Astrocyte (in vitro differentiated cells and primary cell): ENCODE results near the gene ADH5. TPM values are rescaled to one million over a fixed set of nuclear protein-coding genes. Genes with fewer than 3 reads are reported as not detected.

Source experiments
- DNase-seq: peaks from one replicate; pipeline ENCODE4 v3.0.0-alpha.2; 2010; ENCODE audit warnings: low read depth
- FAIRE-seq: peaks from 2 replicates; lab custom pipeline; 2011; peaks lifted over from hg19 to GRCh38; lab: Jason Lieb, UNC
- H2AFZ ChIP-seq: 2 replicates; pipeline ENCODE4 v1.6.0; 2012; ENCODE audit warnings: low read depth, low read length, inconsistent platforms
- H3K27ac ChIP-seq: 2 replicates; pipeline ENCODE4 v1.5.1; 2011; ENCODE audit warnings: low read depth, low read length, inconsistent platforms
- H3K27me3 ChIP-seq: 2 replicates; pipeline ENCODE4 v1.6.0; 2011; ENCODE audit warnings: low read length, inconsistent platforms; ENCODE audit not compliant: insufficient read depth
- H3K36me3 ChIP-seq: 2 replicates; pipeline ENCODE4 v1.5.1; 2011; ENCODE audit warnings: low read length, inconsistent platforms; ENCODE audit not compliant: insufficient read depth
- H3K4me1 ChIP-seq: 2 replicates; pipeline ENCODE4 v1.5.1; 2011; ENCODE audit warnings: low read length, inconsistent platforms; ENCODE audit not compliant: insufficient read depth
- H3K4me2 ChIP-seq: 2 replicates; pipeline ENCODE4 v1.6.0; 2012; ENCODE audit warnings: low read length, inconsistent platforms
- H3K4me3 ChIP-seq: 2 replicates; pipeline ENCODE4 v1.5.1; 2011; ENCODE audit warnings: low read depth, mild to moderate bottlenecking, low read length, inconsistent platforms; ENCODE audit not compliant: insufficient read depth
- H3K79me2 ChIP-seq: 2 replicates; pipeline ENCODE4 v1.6.0; 2012; ENCODE audit warnings: mild to moderate bottlenecking, low read length, inconsistent platforms; ENCODE audit not compliant: insufficient read depth
- H3K9ac ChIP-seq: 2 replicates; pipeline ENCODE4 v1.6.0; 2012; ENCODE audit warnings: mild to moderate bottlenecking, low read length, inconsistent platforms
- H3K9me3 ChIP-seq: 2 replicates; pipeline ENCODE4 v1.5.1; 2012; ENCODE audit warnings: low read depth, mild to moderate bottlenecking, low read length, inconsistent platforms; ENCODE audit not compliant: insufficient read depth
- H4K20me1 ChIP-seq: 2 replicates; pipeline ENCODE4 v1.6.0; 2012; ENCODE audit warnings: low read length, inconsistent platforms; ENCODE audit not compliant: insufficient read depth
- H3K27ac Mint-ChIP-seq: one replicate; pipeline ENCODE4 v1.8.0; 2021; ENCODE audit warnings: mild to moderate bottlenecking, mixed read lengths; ENCODE audit not compliant: unreplicated experiment
- H3K27me3 Mint-ChIP-seq: one replicate; pipeline ENCODE4 v1.8.0; 2021; ENCODE audit warnings: low read depth, mixed read lengths; ENCODE audit not compliant: unreplicated experiment
- H3K36me3 Mint-ChIP-seq: one replicate; pipeline ENCODE4 v1.8.0; 2021; ENCODE audit warnings: low read depth, mixed read lengths; ENCODE audit not compliant: unreplicated experiment
- H3K4me1 Mint-ChIP-seq: one replicate; pipeline ENCODE4 v1.8.0; 2021; ENCODE audit warnings: low read depth, mixed read lengths; ENCODE audit not compliant: unreplicated experiment
- H3K4me3 Mint-ChIP-seq: one replicate; pipeline ENCODE4 v1.8.0; 2021; ENCODE audit warnings: mild to moderate bottlenecking, moderate library complexity, mixed read lengths; ENCODE audit not compliant: unreplicated experiment
- H3K9me3 Mint-ChIP-seq: one replicate; pipeline ENCODE4 v1.8.0; 2021; ENCODE audit warnings: mild to moderate bottlenecking, mixed read lengths; ENCODE audit not compliant: unreplicated experiment
- CTCF ChIP-seq: IDR thresholded peaks from 2 replicates; pipeline ENCODE4 v1.5.1; 2011; ENCODE audit warnings: low read depth, mild to moderate bottlenecking, inconsistent platforms, low read length, moderate library complexity; ENCODE audit not compliant: insufficient read depth
- EZH2 ChIP-seq: IDR thresholded peaks from 2 replicates; pipeline ENCODE4 v1.6.1; 2012; ENCODE audit warnings: mild to moderate bottlenecking, low read length, inconsistent platforms; ENCODE audit not compliant: insufficient read depth
- total RNA-seq: library from RNA; stranded (reverse); gene quantifications from 2 replicates; pipeline ENCODE4 v1.2.1, GENCODE V29; 2021

ADH5 gene
- total RNA-seq, 1 donor from 2014 or later: 210 TPM

- Histone ChIP-seq H2AFZ (no peak overlapping the region), H3K9me3 (no peaks in the 10 kb centered on the region), H3K36me3 (peaks cover 65% of the 10 kb centered on the region), H3K27ac (no peak overlapping the region), H3K27me3 (no peaks in the 10 kb centered on the region), H3K4me3 (no peak overlapping the region), H3K4me1 (no peaks in the 10 kb centered on the region), H3K4me2 (no peak overlapping the region), H4K20me1 (peaks cover 24% of the 10 kb centered on the region), H3K79me2 (peaks cover 33% of the 10 kb centered on the region), H3K9ac (no peak overlapping the region)
- FAIRE-seq (no peak), DNase-seq (no peak)
- no peaks in the 10 kb centered on the region for H3K27me3 Mint-ChIP-seq
- peaks cover 1% of the 10 kb centered on the region for H3K4me1 Mint-ChIP-seq
- no peak overlapping the region for H3K4me3 Mint-ChIP-seq
- peaks cover 13% of the 10 kb centered on the region for H3K36me3 Mint-ChIP-seq
- TF ChIP-seq EZH2 (no peak), CTCF (no peak)
- H3K27ac Mint-ChIP-seq: no peak overlapping the region
- H3K9me3 Mint-ChIP-seq: no peaks in the 10 kb centered on the region
Observed at GRCh38 chr4:99079625-99080295, 8.8 kb downstream of the ADH5 start.

- FAIRE-seq (no peak), DNase-seq (no peak)
- Mint-ChIP-seq H3K4me1 (peaks cover 1% of the 10 kb centered on the region), H3K27ac (no peak overlapping the region), H3K9me3 (no peaks in the 10 kb centered on the region), H3K36me3 (peaks cover 15% of the 10 kb centered on the region), H3K4me3 (no peak overlapping the region), H3K27me3 (no peaks in the 10 kb centered on the region)
- H3K4me3 ChIP-seq: no peak overlapping the region
- H3K9me3 ChIP-seq: no peaks in the 10 kb centered on the region
- peaks cover 21% of the 10 kb centered on the region for H4K20me1 ChIP-seq
- no peak for TF ChIP-seq CTCF
- TF ChIP-seq EZH2: no peak
- peaks cover 65% of the 10 kb centered on the region for H3K36me3 ChIP-seq
- H3K79me2 ChIP-seq: peaks cover 28% of the 10 kb centered on the region
- H3K27me3 ChIP-seq: no peaks in the 10 kb centered on the region
- H3K4me2 ChIP-seq: no peak overlapping the region
- no peaks in the 10 kb centered on the region for H3K4me1 ChIP-seq
- no peak overlapping the region for H3K27ac ChIP-seq
- H2AFZ ChIP-seq: no peak overlapping the region
- H3K9ac ChIP-seq: no peak overlapping the region
Observed at GRCh38 chr4:99078931-99079624, 9.5 kb downstream of the ADH5 start.

GRCh38 chr4:99078336-99078735, 10.3 kb downstream of the ADH5 start:
- Histone ChIP-seq H3K27me3 (no peaks in the 10 kb centered on the region), H3K79me2 (peaks cover 23% of the 10 kb centered on the region), H3K9me3 (no peaks in the 10 kb centered on the region), H3K4me1 (no peaks in the 10 kb centered on the region), H3K36me3 (peaks cover 66% of the 10 kb centered on the region), H2AFZ (no peak overlapping the region), H3K27ac (no peak overlapping the region), H3K4me2 (no peak overlapping the region), H3K9ac (no peak overlapping the region), H3K4me3 (no peak overlapping the region), H4K20me1 (peaks cover 16% of the 10 kb centered on the region)
- FAIRE-seq (no peak), DNase-seq (no peak)
- Mint-ChIP-seq H3K27me3 (no peaks in the 10 kb centered on the region), H3K4me3 (no peak overlapping the region), H3K9me3 (no peaks in the 10 kb centered on the region), H3K4me1 (peaks cover 5% of the 10 kb centered on the region), H3K27ac (no peak overlapping the region), H3K36me3 (peaks cover 15% of the 10 kb centered on the region)
- TF ChIP-seq EZH2 (no peak), CTCF (no peak)
